NCI-H1417 (cell line): ENCODE results near the gene GIPC1.
"Not testable (repeated sequence)": the region's sequence is repeated elsewhere in the genome, so short reads cannot be mapped to it uniquely, and the experiment has no call there.

Source experiments
- DNase-seq, 3 experiments: peaks; one replicate each; lab custom pipeline; 2025; lab: John Stamatoyannopoulos, UW

GIPC1 gene

GRCh38 chr19:14472202-14472938 is 23.6 kb downstream of the GIPC1 start:
- peak; percentile 25 to 91 (median 90) for DNase-seq

- DNase-seq, result no peak
Observed at GRCh38 chr19:14471436-14472187, 24.3 kb downstream of the GIPC1 start.

- no peak for DNase-seq
Observed at GRCh38 chr19:14470031-14470876, 25.7 kb downstream of the GIPC1 start.

- no peak for DNase-seq
Observed at GRCh38 chr19:14467816-14468215, 28.1 kb downstream of the GIPC1 start.

GRCh38 chr19:14467391-14467790 is 28.5 kb downstream of the GIPC1 start:
- DNase-seq, result no peak

GRCh38 chr19:14463747-14464146 is 32.2 kb downstream of the GIPC1 start:
- no peak for DNase-seq

GRCh38 chr19:14462401-14462800 is 33.5 kb downstream of the GIPC1 start:
- DNase-seq, result not testable (repeated sequence)

- no peak for DNase-seq
Observed at GRCh38 chr19:14460935-14461334, 35.0 kb downstream of the GIPC1 start.

GRCh38 chr19:14459703-14460102 is 36.2 kb downstream of the GIPC1 start:
- no peak for DNase-seq

- DNase-seq, result not testable (repeated sequence)
Observed at GRCh38 chr19:14452303-14452702, 43.6 kb downstream of the GIPC1 start.

GRCh38 chr19:14450876-14451275 is 45.1 kb downstream of the GIPC1 start:
- no peak for DNase-seq

GRCh38 chr19:14450168-14450874 is 45.6 kb downstream of the GIPC1 start:
- peak in 2 of 3 experiments; percentile 28 to 48 for DNase-seq

- DNase-seq, result no peak
Observed at GRCh38 chr19:14449321-14449720, 46.6 kb downstream of the GIPC1 start.

- DNase-seq, result no peak
Observed at GRCh38 chr19:14446336-14447036, 49.4 kb downstream of the GIPC1 start.

GRCh38 chr19:14443632-14444216 is 52.2 kb downstream of the GIPC1 start:
- DNase-seq, result no peak

GRCh38 chr19:14442891-14443631 is 52.9 kb downstream of the GIPC1 start:
- DNase-seq, result no peak

- no peak for DNase-seq
Observed at GRCh38 chr19:14441041-14441938, 54.6 kb downstream of the GIPC1 start.

GRCh38 chr19:14440049-14440448 is 55.9 kb downstream of the GIPC1 start:
- no peak for DNase-seq

GRCh38 chr19:14439014-14439413 is 56.9 kb downstream of the GIPC1 start:
- DNase-seq, result no peak
